NCI-H1436 treated with DMSO at 0.1 percent for 48 hours (cell line): ENCODE results near the gene ELFN1.

Experiments
- DNase-seq: peaks from one replicate; lab custom pipeline; 2025; lab: John Stamatoyannopoulos, UW

ELFN1 gene

GRCh38 chr7:1669954-1670893, at the start of gene ELFN1:
TSS of gene ELFN1 (plus strand) at chr7:1670277. CDS start at chr7:1744597, 74,320 bp downstream.
- DNase-seq, result no peak

GRCh38 chr7:1620835-1621234, 49.2 kb upstream of the ELFN1 start:
- DNase-seq, result no peak

DNA sequence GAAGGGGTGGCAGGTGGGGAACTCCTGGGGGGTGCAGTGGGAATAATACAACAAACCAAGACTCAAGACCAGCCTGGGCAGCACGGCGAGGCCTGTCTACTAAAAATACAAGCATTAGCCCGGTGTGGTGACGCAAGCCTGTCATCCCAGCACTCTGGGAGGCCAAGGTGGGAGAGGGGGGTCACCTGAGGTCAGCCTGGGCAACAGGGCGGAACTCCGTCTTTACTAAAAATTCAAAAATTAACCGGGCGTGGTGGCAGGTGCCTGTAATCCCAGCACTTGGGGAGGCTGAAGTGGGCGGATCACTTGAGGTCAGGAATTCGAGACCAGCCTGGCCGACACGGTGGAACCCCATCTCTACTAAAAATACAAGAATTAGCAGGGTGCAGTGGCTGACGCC, 48.4 kb upstream of the ELFN1 start:
- no peak for DNase-seq

GRCh38 chr7:1622441-1622840, 47.6 kb upstream of the ELFN1 start:
- DNase-seq, result no peak

GRCh38 chr7:1623810-1624209, 46.3 kb upstream of the ELFN1 start:
- no peak for DNase-seq

DNA sequence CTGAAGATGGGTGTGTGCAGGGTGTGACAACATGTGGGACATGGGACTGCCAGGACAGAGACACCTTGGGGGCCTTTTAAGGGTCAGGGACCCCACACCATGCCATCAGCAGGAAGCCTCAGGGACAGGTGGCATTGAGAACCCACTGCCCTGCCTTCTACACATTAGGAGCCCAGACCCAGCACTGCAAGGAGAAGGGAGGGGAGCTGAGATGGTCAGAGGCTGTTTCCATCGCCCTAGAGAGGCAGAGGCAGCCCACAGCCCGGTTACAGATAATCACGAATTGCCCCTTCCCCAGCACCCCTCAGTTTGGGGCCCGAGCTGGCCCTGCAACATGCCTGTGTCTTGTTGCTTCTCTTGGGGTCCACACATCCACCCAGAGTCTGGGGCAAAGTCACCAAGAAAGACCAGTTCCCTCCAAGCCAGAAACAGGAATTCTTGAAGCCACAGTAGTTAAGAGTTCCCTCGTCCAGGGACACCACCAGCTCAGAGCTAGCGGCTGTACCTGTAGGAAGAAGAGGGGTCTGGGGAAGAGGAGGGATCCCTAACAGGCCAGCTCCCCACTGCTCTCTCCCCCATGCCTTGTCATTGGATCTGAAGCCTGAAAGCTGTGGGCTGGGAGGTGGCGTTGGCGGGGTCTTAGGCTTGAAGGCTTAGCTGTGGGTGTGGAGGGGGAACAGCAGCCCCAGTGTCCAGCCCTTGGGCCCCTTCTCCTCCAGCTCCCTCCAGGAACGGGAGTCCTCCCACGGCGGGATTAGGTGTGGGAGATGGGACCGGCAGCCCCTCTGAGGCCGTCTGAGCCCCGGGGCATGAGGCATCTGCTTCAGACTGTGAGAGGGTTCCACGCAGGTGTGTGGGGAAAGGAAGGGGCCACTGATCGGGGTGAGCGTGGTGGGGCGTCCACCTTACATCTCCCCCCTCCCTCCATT, 44.8 kb upstream of the ELFN1 start:
- DNase-seq, result no peak

GRCh38 chr7:1626769-1627168, 43.3 kb upstream of the ELFN1 start:
- DNase-seq, result no peak

DNA sequence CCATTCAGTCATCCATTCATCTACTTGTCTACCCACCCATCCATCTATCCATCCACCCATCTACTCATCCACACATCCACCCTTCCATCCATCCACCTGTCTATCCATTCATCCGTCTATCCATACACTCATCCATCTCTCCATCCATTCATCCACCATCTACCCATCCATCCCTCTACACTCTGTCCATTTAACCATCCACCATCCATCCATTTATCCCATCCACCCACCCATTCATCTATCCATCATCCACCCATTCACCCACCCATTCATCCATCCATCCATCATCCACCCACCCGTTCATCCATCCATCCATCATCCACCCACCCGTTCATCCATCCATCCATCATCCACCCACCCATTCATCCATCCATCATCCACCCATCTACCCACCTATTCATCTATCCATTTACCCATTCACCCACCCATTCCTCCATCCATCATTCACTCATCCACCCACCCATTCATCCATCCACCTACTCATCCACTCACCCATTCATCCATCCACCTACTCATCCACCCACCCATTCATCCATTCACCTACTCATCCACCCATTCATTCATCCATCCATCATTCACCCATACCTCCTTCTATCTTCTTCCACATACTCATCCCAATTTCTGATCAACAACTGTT, 39.3 kb upstream of the ELFN1 start:
- no peak for DNase-seq

GRCh38 chr7:1631678-1632077, 38.4 kb upstream of the ELFN1 start:
- no peak for DNase-seq

DNA sequence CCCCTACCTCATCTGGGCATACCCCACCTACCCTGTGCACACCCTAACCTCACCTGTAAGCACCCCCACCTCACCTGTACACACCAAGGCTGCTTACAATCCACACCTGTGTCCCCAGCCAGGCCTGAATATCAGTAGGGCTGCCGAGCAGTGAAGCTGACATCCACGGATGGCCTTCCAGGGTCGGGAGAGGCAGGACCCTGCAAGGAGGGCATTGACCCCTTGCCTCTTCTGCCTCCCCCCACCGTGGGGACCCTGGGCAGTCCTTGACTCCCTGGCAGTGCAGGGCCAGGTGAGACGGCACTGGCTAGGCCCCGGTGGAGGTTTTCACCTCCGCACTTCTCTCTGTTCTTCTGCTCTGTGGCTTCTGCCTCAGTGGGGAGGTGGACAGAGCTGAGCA, 37.6 kb upstream of the ELFN1 start:
- no peak for DNase-seq

- DNase-seq, result no peak
These were observed 36.9 kb upstream of the ELFN1 start for GRCh38 chr7:1632916-1633785.

GRCh38 chr7:1635401-1635800, 34.7 kb upstream of the ELFN1 start:
- DNase-seq, result no peak

- no peak for DNase-seq
These were observed 32.9 kb upstream of the ELFN1 start for GRCh38 chr7:1637155-1637554.

GRCh38 chr7:1638215-1638661, 31.8 kb upstream of the ELFN1 start:
- DNase-seq, result no peak

- DNase-seq, result no peak
These were observed 31.0 kb upstream of the ELFN1 start for GRCh38 chr7:1639071-1639470.

GRCh38 chr7:1639532-1640175, 30.4 kb upstream of the ELFN1 start:
- DNase-seq, result no peak

DNA sequence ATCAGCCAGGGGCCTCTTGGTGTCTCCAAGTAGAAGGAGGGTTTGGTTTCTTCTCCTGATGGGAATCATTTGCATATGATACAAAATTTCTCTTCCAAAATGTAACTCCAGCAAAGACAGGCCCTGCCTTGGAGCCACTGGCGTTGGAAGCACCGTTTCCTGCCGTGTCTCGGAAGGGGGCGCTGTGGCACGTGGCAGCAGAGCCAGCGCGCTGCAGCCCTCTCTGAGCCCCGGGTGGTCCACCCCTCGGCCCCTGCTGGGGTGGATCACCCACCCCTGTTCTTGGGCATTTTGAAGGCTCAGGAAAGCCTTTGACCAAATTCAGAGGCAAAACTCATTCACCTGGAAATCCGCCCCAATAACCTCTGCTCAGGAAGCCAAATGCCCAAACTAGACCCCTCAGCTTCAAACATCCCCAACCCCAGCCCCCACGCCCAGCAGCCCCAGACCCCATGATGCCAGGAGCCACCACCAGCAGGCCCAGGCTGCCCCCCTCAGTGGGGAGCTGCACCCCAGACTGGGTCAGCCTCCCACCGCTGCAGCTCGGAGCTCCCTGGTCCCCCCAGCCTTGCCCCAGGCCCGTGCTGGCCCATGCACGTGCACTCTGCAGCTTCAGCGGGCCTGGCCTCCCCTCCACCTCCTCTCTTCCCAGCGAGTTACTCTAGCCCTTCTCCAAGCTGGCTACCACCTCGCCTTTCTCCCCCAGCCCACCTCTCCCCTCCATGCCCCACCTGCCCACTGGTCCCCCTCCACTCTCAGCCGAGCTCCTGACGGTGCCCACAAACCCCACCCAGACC, 29.5 kb upstream of the ELFN1 start:
- no peak for DNase-seq

- DNase-seq, result no peak
These were observed 28.9 kb upstream of the ELFN1 start for GRCh38 chr7:1641173-1641572.

DNA sequence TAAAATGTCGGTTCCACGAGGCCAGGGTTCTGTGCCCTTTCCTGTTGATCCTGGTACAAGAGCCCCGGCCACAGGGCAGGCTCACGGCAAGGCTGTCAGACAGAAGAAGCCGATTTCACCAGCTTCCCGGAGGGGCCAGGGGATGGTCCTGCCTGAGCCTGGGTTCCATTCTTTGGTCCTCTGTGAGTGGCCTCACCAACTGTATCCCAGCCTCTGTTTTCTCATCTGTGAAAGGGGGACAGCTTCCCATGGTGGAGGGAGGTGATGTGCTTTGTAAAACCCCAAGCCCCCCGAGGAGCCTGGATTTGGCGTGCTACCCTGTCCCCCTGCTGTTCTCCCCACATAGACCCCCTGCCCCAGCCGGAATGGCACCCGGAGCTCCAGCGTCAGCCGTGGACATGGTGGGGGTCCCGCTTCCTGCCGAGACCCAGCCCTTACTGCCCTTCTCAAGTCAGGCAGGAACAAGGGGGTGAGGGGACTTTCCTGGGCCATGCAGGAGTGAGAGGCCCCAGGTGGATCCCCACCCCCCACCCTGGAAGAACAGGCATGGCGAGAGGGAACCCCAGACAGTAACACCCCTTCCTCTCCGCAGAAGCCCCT, 28.3 kb upstream of the ELFN1 start:
- DNase-seq, result no peak
